ENCODE data around the gene UBE2Z.
A peak's percentile ranks its signal among the peaks of the same experiment; 100 is the strongest.
"Not testable (repeated sequence)": the region's sequence is repeated elsewhere in the genome, so short reads cannot be mapped to it uniquely, and the experiment has no call there.

The UBE2Z gene

DNA sequence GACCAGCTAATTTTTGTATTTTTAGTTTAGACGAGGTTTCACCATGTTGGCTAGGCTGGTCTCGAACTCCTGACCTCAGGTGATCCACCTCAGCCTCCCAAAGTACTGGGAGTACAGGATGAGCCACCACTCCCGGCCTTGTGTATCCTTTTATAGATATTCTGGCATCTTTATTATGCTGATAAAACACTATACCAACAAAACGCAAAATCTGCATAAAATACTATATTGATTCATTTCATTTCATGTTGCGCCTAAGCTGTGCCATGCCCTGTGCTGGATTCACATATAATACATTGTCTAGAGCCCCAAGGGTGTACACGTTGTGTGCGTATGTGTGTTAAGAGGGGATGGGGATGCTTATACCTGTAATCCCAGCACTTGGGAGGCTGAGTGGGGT is 3.8 kb upstream of the UBE2Z start:
- no peak for DNase-seq (ENCODE audit: low spot score)

DNA sequence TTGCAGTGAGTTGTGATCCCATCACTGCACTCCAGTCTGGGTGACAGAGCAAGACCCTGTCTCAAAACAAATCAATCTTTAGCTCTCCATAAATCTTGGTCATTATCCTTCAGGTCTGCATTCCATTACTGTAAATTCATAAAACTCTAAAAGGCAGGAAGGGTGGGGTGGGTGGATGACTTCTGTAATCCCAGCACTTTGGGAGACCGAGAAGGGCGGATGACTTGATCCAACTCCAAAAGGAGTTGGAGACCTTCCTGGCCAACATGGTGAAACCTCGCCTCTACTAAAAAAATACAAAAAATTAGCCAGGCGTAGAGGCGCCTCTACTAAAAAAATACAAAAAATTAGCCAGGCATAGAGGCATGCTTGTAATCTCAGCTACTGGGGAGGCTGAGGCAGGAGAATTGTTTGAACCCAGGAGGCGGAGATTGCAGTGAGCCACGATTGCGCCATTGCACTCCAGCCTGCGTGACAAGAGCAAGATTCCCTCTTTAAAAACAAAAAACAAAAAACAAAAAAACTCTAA is 2.2 kb upstream of the UBE2Z start:
- DNase-seq (ENCODE audit: low spot score) = no peak

DNA sequence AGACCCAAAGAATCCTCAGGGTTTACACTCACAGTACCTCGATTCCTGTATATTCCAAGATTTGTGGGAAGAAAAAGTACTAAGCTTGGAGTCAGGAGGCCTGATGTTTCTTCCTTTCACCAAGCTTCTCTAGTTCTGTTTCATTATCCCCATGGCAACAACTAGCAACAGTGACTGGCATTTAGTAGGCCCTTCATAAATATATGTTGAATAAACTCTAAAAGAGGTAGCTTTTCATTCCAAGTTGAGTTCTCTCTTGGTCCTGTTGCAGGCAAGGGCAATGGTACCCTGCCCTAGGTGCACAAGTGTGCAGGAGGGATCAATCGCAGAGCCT is 527 bp upstream of the UBE2Z start:
- peak; percentile 47 for DNase-seq (ENCODE audit: low spot score)

DNA sequence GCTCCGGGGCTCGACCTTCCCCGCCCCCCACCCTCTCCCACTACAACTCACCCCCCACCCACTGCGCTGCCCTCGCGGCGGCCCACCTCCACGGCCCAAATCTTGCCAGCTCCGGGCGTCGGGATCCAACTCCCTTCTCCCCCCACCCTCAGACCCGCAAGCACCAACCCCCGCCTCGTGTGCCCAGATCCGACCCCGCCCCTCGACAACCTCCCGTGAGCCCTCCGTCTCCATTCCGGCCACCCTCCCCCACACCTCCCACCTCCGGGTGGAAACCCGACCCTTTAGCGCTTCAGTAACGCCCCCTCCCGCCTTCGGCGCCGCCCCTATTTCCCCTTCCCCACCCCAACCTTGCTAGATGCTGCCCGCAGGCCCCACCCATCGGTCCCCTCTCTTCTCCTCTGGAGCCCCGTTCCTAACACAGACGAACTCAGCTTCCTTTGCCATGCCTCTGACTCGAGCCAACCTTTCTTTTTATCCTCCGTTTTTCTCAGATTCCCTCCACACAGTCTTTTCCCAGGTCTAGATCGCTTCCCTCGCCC is 717 bp downstream of the UBE2Z start:
- DNase-seq (ENCODE audit: low spot score) = peak; percentile 70

DNA sequence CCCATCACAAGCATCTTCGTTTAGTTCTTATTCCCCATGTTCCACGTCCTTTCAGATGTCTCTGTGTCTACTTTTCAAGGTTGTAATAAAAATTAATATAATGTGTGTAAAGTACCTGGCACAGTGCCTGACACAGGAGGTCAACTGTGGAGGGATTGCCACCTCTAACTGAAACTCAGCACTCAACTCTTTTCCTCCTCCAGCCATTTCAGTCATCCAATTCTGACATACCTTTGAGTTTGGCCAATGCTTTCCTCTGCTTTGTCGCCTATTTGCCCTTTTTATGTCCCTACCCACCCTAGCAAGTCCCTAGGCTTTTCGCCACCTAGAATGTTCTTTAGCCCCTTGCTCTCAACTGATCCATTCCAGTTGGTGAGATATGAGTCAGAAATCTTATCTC is 1.6 kb downstream of the UBE2Z start:
- no peak for DNase-seq (ENCODE audit: low spot score)

DNA sequence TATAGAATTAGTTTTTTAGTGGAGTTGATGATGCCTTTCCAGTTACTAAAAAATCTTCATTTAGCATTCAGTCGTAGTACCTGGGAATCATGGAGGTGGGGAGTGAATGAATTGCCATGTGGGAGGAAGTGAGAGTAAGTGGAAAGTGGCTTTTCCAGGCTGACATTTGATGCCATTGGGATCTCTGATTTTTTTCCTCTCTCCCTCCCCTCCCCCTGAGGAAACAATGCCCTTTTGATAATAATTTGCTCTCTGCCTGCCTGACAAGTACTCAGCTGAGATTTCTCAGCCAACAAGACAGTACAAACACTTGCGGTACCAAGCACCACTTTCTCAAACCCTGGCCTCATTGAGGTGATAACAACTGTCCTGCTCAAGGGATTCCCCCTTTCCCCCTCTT is 2.2 kb downstream of the UBE2Z start:
- no peak for DNase-seq (ENCODE audit: low spot score)

DNA sequence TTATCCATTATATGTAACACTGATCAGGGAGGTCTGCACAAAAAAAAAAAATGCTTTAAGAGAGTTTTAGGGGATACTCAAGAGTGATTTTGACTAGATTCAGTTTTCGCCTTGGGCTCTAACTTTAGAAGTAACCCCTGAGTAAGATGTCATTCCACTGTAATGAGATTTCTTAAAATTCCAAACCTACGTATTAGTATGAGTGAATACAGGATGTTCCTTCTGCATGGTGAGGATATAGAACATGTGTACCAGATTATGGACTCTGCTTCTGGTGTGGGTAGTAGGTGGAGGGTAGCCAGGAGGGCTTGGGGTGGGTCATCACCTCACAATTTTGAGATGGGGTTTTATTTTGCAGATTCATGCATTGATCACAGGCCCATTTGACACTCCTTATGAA is 4.3 kb downstream of the UBE2Z start:
- no peak for DNase-seq (ENCODE audit: low spot score)

DNA sequence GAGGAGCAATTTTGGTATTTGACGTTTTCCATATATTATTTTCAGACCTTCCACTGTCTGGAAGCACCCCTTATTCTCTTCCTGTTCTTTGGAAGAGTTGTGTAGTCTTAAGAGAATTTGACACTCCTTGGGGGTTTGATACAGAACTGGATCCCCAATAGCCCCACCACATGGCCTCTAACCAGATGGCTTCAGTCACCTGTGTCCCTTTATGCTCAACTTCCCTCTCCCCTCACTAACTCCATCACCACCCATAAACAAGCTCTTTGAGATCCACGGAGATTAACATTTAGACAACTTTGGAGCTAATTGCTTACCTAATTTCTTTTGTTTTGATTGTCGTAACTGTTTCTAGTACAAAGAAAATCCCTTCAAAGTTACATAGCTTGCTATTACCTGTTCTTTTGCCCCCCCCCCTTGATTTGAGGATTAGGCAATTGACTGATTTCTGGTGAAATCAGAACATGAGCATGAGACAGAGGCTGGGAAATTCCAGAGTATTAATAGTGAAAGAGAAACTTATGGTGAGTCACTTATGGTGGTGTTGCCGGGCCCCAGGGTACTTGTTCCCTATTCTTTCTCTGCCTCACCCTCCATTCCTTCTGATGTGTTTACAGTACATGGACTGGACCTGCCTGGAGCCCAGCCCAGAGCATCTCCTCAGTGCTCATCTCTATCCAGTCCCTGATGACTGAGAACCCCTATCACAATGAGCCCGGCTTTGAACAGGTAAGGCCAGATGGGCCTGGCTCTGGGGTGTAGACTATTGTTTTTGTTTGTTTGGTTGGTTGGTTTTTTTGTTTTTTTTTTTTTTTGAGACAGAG is 7.5 kb downstream of the UBE2Z start:
- DNase-seq (ENCODE audit: low spot score) = peak; percentile 76

DNA sequence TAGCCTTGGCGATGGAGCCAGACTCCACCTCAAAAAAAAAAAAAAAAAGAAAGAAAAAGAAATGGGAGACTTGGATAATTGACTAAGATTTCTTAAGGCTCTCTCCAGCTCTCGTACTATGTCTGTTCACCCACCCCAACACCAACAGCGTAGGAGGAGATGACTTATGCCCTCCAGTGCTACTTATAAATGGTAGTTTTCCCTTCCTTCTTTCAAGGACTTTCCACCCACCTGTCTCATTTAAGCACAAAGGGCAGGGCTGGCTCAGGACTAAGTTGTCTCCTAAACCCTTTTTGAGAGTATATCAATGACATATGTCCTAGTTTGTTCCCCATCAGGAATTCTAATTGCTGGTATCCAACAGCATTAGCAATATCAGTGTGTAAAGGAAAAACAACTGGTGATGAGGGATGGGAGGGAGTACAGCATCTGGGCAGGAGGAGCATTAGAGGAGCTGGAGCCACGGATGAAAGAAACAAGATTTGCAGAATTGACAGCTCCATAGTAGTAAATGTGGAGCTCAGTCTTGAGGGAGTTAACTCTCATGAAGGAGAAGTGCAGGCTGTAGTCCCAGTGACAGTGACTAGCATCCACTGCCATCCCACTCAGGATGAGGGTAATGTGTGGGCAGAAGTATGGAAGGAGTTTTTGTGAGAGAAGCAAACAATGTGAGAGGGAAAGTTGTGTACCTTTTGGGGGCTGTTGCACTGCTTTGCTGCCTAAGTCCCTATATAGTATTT is 17.2 kb downstream of the UBE2Z start:
- no peak for DNase-seq (ENCODE audit: low spot score)

DNA sequence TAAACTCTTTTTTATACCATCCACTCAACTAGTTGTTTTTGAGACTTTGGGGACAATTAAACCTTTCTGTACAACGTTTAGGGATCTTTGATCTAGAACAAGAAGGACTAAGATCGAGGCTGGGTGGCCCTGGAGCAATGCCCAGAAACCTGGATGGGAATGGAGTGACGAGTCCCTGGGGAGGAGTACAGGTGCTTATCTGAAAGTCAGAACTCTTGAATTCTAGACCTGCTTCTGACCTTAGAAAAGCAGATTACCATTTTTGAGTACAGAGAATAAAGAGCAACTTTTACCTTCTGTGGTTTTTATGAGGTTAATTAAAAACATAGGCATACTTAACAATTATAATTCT is 17.8 kb downstream of the UBE2Z start:
- no peak for DNase-seq (ENCODE audit: low spot score)

DNA sequence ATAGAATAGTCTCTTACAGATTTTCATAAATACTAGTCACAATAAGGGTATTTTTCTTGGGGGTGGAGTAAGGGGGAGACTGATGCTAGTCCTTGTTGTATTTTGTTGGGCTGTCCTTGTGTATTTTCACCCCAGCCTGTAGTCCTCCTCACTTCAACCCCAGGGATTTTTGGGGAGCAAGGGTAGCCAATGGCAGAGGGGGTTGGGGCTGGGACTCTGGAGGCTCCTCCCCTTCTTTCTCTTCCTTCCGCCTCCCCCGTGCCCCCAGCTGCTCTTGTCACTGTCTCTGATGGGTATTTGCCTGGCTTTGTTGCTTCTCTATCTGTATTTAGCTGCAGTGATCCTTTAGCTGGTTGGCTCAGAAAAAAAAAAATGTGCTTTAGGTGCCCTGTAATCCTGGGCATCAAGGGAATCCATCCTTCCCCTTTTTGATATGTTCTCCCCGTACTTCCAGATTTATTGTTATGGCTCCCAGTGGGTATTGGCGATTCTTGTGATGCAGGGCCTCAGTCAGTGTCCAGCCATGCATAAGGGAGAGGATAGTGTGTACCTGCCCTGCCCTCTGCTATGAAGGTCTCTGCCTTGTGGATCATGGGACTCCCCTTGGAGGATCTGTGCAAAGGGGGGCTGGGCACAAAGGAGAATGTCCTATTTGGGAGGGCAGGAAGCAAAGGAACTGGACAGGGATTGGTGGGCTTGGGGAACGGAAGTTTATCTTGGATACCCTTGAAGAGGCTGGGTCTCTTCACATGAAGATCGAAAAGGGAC is 20.0 kb downstream of the UBE2Z start:
- DNase-seq (ENCODE audit: low spot score) = no peak

DNA sequence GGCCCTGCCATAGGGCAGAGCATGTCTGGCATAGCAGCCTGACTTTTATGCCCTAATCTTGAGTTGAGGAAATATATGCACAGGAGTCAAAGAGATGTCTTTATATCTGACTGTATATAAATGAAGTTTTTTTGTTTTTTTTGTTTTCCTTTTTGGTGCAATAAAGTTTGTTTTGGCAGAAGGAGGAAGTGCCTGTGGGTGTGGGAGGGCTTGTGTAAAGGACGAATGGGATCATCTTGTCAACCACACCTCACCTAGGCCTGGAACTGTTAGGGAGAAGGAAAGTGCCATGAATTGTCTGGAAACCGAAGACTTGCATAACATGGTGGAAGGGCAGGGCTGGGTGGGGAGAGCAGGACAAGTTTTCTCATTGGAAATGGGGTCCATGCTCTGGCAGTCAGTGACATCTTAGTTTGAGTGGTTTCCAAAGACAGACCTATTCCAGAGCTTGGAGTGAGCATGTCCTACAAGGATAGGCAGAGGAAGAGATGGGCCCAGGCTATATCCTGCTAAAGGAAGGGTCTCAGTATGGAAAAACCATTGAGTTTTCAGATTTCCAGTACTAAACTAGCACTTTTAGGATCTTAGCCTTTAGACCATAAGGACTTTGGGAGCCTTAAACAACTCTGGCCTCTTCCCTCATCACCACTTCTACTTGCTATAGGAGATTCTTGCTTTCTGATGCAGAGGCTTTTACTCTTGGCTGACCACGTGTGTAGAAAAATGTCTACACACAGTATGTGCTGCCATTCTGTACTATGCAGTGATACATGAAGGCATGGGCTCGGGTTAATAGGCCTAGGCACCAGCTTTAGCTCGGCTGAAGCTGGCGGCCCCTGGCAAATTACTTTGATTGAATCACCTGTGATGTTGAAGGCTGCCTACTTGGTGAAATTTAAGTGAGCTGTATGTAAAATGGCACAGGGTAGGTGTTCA is 20.9 kb downstream of the UBE2Z start:
- no peak for DNase-seq (ENCODE audit: low spot score)

DNA sequence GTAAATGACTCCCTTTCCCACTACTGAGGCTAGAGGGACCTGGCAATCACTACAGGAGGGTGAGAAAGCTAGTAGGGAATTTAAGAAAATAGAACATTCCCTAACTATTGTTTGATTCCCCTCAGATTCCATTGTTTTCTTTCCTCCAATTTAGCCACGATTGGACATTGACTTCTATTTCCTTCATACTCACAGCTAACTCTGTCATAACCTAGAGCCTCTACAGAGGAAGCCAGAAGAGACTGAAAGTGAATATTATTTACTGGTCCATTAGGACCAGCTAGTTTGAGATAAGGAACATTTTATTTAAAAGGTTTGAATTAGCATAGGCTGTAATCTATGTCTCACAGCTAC is 21.6 kb downstream of the UBE2Z start:
- DNase-seq (ENCODE audit: low spot score) = no peak

DNA sequence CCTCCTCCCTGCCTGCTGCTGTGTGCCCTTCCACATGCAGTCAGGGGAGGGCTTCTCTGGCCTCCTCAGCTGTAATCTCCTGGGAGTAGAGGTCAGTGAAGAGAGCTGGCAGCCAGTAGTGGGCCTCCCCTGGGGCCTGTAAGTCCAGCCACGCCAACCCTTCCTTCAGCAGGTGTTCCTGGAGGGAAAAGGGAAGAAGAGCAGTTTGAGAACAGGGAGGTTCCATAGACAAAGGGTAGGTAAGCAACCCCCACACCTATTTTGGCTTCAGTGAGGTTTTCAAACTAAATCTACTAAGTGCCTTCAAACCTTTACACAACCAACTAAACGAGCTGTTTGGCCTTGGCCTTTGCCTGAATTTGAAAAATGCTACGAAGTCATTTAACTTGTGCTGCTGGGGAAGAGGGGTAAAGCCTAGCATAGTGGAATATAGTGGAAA is 22.2 kb downstream of the UBE2Z start:
- DNase-seq (ENCODE audit: low spot score) = no peak

DNA sequence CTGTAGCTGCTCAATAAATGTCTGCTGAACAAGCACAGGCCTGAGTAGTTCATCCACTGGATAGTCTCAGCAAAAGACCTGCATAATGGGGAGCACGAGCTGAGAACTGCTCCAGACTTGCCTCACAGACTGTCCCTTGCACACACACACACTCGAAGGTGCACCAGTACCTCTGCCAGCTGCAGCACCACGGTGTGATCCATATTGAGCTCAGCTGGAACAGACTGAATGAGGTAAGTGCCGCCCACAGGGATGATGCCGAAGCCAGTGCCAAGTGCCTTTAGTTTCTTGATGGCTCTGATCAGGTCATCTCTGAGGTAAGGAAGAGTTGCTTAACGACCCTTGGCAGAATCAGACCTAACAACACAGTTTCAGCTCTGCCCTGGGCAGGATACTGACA is 24.8 kb downstream of the UBE2Z start:
- DNase-seq (ENCODE audit: low spot score) = no peak

DNA sequence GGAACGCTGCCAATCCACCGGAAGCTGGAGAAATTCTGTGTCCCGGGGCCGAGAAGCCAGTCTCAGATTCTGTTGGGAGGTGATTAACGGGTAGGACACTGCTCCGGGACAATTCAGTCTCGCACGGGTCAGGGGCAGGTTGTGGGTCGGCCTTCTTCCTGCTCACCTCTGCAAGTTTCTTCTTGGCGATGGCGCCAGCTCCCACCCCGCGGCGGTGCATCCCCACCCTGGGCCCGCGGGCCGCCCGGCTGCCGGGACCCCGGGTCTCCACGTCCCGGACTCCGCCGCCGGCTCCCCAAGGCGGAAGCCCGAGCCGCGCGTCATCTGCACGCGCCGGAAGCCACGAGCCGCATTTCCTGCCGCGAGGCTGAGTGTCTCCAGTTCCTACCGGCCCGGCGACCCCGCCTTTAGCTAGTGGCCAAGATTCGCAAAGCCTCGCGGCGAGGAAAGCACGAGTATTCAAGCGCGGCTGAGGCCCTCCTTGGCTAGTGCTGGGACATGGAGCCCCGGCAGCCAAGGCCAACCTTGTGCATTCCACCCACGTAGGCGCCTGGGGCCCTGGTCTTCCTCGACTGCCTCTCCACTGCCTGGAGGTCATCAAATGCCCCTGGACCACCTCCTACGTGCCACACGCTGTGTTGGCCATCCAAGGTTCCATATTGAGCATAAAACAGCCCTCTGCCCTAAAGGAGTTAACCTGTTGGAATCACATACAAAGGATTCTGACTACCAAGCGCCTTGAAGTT is 36.5 kb downstream of the UBE2Z start, which contains the start of gene SNF8:
Gene SNF8 (minus strand): TSS at position 328 of the 746 bp plus-strand sequence. CDS start 108 bp downstream, at position 220.
- DNase-seq (ENCODE audit: low spot score) = peak; percentile 95

DNA sequence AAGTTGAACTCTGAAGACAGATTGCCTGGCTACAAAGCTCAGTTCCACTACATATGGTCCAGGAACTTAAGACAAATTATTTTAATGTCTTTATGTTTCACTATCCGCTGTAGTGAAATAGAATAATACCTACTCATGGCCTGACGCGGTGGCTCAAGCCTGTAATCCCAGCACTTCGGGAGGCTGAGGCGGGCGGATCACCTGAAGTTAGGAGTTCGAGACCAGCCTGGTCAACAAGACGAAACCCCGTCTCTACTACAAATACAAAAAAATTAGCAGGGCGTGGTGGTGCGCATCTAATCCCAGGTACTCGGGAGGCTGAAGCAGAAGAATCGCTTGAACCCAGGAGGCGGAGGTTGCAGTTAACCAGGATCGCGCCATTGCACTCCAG is 37.0 kb downstream of the UBE2Z start:
- DNase-seq (ENCODE audit: low spot score) = not testable (repeated sequence)

DNA sequence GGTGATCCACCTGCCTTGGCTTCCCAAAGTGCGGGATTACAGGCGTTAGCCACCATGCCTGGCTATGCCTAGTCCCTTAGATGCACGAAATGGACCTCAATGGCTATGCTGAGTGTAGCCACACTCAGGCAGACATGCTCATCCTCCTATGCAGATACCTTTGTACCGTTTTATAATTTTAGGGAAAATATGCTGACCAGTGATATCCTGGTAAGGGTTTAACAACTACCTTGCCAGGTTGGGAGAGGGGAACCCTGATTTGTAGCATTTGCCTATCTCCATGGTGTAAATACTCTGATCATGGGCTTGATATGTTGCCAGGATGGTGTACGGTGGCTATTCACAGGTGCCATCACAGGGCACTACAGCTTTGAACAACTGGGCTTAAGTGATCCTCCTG is 43.4 kb downstream of the UBE2Z start:
- no peak for DNase-seq (ENCODE audit: low spot score)

DNA sequence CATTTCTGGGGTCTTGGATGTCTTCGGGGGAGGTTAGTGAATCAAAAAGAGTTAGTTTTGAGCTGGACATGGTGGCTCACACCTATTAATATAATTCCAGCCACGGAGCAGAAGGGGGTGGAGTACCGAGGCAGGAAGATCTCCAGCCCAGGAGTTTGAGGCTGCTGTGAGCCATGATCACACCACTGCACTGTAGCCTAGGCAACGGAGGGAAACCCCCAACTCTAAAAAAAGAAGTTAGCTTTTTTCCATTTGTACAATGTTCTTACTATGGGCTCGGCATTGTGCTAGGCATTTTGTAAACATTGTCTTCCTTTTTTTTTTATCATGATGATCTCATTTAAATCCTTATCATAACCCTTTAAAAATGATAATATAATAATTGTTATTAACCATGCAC is 44.7 kb downstream of the UBE2Z start:
- no peak for DNase-seq (ENCODE audit: low spot score)

DNA sequence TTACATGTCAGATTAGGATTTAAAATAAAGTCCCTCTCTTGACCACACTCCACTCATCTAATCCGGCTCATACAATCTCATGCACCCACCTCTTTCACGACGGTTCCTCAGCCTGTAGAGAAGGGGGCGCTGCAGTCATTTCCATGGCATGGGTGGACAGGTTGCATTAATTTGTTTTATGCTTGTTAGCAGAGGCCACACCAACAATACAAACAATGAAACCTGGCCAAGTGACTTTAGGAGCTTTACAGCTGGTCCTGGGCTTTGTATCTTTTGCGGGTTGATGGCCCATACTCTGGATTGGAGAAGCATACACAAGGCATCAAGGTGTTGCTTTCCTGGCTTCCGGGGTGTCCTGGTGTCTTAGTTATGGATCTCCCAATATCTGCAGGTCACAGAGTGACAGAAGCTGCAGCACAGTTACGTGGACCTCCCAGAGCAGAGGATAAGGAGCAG is 46.1 kb downstream of the UBE2Z start:
- DNase-seq (ENCODE audit: low spot score) = peak; percentile 55
